Measurements from ENCODE around the gene SYN1. TPM values are rescaled to one million over a fixed set of nuclear protein-coding genes. Genes with fewer than 3 reads are reported as not detected.
A peak's percentile ranks its signal among the peaks of the same experiment; 100 is the strongest.

SYN1 gene
- total RNA-seq, 2 experiments from 2014 or later = 0.83 to 1.3 TPM

DNA sequence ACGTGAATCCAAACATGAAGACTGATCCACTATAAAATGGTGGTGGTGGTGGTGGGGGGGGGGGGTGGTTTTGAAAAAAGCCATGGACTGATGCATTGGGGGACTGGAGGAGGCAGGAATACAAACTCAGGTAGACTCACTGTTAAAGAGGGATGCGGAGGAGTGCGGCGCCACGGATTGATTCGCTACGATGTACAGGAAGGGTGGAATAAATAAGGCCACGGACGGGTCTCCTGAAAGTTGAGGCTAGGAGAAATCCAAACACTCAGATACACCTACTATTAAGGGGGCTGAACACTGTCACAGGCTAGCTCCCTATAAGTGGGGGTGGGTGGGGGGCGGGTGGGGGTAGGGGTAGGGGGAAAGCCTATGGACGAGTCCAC, 30.1 kb upstream of the SYN1 start:
- H3K27me3 Mint-ChIP-seq = no peaks in the 10 kb centered on the region
- DNase-seq = no peak
- no peaks in the 10 kb centered on the region for H3K9me3 Mint-ChIP-seq
- peaks cover 45% of the 10 kb centered on the region for H3K36me3 Mint-ChIP-seq
- intact Hi-C loops (cut with micrococcal nuclease) = loop anchor here (1.0 to 10.0 kb wide), 6 partner anchors 9 to 505 kb away; partner anchors contain the start of genes ARAF, NDUFB11, RBM10 and TIMP1
- H3K27ac Mint-ChIP-seq = peak overlapping the region; percentile 93
- peaks cover 45% of the 10 kb centered on the region for H3K4me1 Mint-ChIP-seq (ENCODE audit: low read depth)
- ChIA-PET POLR2A (interaction anchor here (1.9 kb wide), 1 partner anchor 12 kb away, joined by 6 read pairs; no protein-coding TSS in a partner anchor), CTCF (no interaction called here)
- H3K4me3 Mint-ChIP-seq = peak overlapping the region; percentile 84

DNA sequence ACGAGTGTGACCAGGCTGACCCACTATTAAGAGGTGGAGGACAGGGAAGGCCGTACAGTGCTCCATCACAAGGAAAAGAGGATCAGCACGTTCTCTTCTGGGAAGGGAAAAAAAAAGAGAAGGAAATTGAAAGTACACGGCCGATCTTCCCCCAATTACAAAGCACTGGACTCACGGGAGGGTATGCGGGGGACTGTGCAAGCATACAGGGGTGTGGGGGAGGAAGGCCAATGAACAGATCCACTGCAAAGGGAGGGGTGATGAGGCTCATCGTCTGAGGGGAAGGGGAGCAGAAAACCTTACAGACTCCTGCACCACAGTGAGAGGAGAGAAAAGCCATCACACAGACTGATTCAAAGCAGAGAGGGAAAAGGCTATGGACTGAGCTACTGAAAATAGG, 29.6 kb upstream of the SYN1 start:
- H3K4me1 Mint-ChIP-seq (ENCODE audit: low read depth) = peaks cover 48% of the 10 kb centered on the region
- no peak for DNase-seq
- H3K9me3 Mint-ChIP-seq = no peaks in the 10 kb centered on the region
- H3K4me3 Mint-ChIP-seq = peak overlapping the region; percentile 84
- H3K27me3 Mint-ChIP-seq = no peaks in the 10 kb centered on the region
- H3K27ac Mint-ChIP-seq = peak overlapping the region; percentile 93
- intact Hi-C loops (cut with micrococcal nuclease) = no loop called here
- peaks cover 41% of the 10 kb centered on the region for H3K36me3 Mint-ChIP-seq
- POLR2A ChIA-PET = no interaction called here
- CTCF ChIA-PET = no interaction called here

DNA sequence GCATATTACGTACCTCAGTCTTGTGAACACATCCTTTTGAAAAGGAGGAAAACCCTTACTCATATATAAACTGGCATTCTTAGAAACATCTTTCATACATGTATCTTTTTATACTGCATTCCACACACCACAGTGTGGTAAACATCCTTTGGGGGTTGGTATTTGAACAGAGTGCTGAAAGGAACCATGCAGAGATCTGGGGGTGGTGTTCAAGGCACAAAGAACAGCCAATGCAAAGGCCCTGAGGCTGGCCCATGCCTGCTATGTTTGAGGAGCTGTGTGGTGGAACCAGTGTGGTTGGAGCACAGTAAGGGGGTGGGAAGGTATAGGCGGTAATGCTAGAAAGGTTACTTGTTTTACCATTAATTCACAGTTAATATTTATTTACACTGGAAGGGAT, 28.7 kb upstream of the SYN1 start:
- peak; percentile 35 for DNase-seq
- peaks cover 48% of the 10 kb centered on the region for H3K4me1 Mint-ChIP-seq (ENCODE audit: low read depth)
- no peaks in the 10 kb centered on the region for H3K27me3 Mint-ChIP-seq
- peak overlapping the region; percentile 93 for H3K27ac Mint-ChIP-seq
- CTCF ChIA-PET = no interaction called here
- intact Hi-C loops (cut with micrococcal nuclease) = no loop called here
- H3K9me3 Mint-ChIP-seq = no peaks in the 10 kb centered on the region
- peaks cover 39% of the 10 kb centered on the region for H3K36me3 Mint-ChIP-seq
- POLR2A ChIA-PET = no interaction called here
- H3K4me3 Mint-ChIP-seq = peak overlapping the region; percentile 84

DNA sequence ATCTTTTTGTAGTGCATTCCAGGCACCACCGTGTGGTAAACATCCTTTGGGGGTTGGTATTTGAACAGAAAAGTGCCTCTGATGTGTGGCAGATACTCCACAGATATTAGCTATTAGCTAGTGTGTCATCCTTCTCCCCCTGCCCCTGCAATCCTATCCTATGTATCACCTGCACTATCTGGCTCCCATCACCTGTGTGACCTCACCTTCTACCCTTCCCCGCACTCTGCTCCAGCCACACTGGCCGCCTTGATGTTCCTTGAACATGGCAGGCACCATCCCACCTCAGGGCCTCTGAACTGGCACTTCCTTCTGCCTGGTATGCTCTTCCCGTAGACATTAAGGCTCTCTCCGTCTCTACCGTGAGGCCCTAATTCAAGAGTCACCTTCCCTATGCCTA, 27.0 kb upstream of the SYN1 start:
- POLR2A ChIA-PET = no interaction called here
- intact Hi-C loops (cut with micrococcal nuclease) = no loop called here
- Mint-ChIP-seq H3K4me1 (ENCODE audit: low read depth) (peaks cover 43% of the 10 kb centered on the region), H3K36me3 (peaks cover 33% of the 10 kb centered on the region), H3K27ac (no peak overlapping the region), H3K27me3 (no peaks in the 10 kb centered on the region), H3K4me3 (no peak overlapping the region), H3K9me3 (no peaks in the 10 kb centered on the region)
- CTCF ChIA-PET = no interaction called here
- DNase-seq = no peak

DNA sequence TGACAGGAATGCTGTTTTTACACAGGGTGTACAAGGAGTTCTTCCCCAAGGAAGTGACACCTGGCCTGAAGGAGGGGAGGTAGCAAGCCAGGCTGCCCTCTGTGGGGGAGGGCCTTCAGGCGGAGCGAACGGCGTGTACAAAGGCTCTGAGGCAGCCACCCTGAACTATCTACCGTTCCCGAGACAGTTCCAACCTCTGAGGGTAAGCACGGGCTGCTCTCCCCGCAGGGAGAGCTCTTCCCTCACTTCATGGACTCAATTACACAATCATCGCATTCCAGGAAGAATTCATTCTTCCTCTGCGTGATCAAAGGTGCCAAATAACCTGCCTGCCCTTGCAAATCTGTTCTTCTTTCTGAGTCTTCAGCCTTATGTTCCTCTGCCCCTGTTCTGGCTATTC, 25.9 kb upstream of the SYN1 start:
- ChIA-PET POLR2A (no interaction called here), CTCF (no interaction called here)
- no peak overlapping the region for H3K27ac Mint-ChIP-seq
- intact Hi-C loops (cut with micrococcal nuclease) = no loop called here
- no peak overlapping the region for H3K4me3 Mint-ChIP-seq
- peaks cover 33% of the 10 kb centered on the region for H3K36me3 Mint-ChIP-seq
- H3K4me1 Mint-ChIP-seq (ENCODE audit: low read depth) = peaks cover 36% of the 10 kb centered on the region
- no peak for DNase-seq
- H3K9me3 Mint-ChIP-seq = no peaks in the 10 kb centered on the region
- no peaks in the 10 kb centered on the region for H3K27me3 Mint-ChIP-seq

DNA sequence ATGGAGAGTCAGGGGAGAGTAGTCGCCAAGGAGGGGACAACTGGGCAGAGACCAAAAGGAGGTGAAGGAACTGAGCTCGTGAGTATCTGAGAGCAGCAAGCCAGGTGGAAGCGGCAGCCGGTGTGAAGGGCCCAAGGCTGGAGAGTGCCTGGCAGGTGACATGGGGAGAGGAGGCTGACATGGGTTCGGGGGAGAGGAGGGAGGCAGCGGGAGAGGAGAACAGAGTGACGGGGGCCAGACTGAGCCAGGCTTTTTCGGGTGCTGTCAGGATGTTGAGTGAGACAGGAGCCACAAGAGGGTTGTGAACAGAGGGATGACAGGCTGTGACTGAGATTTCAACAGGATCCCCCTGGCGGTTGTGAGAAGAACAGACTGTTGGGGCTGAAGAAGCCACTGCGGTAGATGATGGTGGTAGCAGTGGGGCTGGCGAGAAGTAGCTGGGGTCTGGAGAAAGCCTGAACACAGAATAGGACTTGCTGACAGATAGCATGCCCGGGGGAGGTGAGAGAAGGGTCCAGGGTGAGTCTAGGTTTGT, 25.0 kb upstream of the SYN1 start:
- Mint-ChIP-seq H3K9me3 (no peaks in the 10 kb centered on the region), H3K27ac (no peak overlapping the region), H3K4me3 (no peak overlapping the region), H3K4me1 (ENCODE audit: low read depth) (peaks cover 36% of the 10 kb centered on the region), H3K27me3 (no peaks in the 10 kb centered on the region), H3K36me3 (peaks cover 41% of the 10 kb centered on the region)
- no peak for DNase-seq
- intact Hi-C loops (cut with micrococcal nuclease) = no loop called here
- ChIA-PET POLR2A (no interaction called here), CTCF (interaction anchor here (1.4 kb wide), 1 partner anchor 14 kb away, joined by 3 read pairs; no protein-coding TSS in a partner anchor)

DNA sequence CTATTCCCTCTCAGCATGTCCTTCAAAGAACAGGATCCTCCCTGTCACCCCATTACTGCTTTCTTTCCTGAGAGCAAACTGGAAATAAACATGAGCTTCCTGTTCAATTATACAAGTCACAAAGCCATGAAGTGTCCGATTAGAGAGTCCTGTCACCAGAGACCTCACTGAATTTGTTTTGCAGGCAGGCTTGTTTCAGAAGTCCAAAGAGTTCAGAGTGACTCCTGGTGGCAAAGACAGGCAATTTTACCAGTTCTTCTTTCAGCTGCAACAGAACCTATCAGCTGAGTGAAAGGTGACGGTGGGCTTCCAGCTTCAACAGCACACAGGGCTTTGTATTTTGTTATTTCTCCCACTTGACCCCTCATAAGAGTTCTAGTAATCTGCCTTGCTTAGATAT, 24.3 kb upstream of the SYN1 start:
- Mint-ChIP-seq H3K4me1 (ENCODE audit: low read depth) (peaks cover 36% of the 10 kb centered on the region), H3K27ac (no peak overlapping the region), H3K9me3 (no peaks in the 10 kb centered on the region), H3K36me3 (peaks cover 40% of the 10 kb centered on the region), H3K4me3 (no peak overlapping the region), H3K27me3 (no peaks in the 10 kb centered on the region)
- no peak for DNase-seq
- ChIA-PET CTCF (interaction anchor here (1.4 kb wide), 1 partner anchor 13 kb away, joined by 3 read pairs; no protein-coding TSS in a partner anchor), POLR2A (no interaction called here)
- intact Hi-C loops (cut with micrococcal nuclease) = no loop called here

DNA sequence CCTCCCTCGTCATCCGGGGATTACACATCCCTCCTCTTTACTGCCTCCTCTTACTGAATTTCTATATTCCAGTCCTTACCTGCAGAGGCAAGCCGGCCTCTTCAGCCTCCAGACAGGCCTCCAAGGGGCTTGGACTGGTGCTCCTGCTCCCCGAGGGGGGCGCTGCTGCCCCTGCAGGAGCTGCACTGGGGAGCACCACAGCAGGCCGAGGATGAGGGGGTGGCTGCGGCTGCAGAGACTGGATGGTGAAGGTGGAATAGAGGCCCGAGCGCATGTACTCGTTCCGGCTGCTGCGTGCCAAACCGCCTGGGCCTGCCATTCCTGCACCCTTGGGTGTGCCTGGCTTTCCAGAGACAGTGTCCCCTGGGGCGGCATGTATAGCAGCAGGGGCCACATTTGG, 19.2 kb upstream of the SYN1 start:
- ChIA-PET POLR2A (no interaction called here), CTCF (no interaction called here)
- H3K4me1 Mint-ChIP-seq (ENCODE audit: low read depth) = peaks cover 13% of the 10 kb centered on the region
- no peak overlapping the region for H3K27ac Mint-ChIP-seq
- intact Hi-C loops (cut with micrococcal nuclease) = no loop called here
- peaks cover 46% of the 10 kb centered on the region for H3K36me3 Mint-ChIP-seq
- H3K9me3 Mint-ChIP-seq = no peaks in the 10 kb centered on the region
- H3K27me3 Mint-ChIP-seq = no peaks in the 10 kb centered on the region
- H3K4me3 Mint-ChIP-seq = no peak overlapping the region
- DNase-seq = no peak

DNA sequence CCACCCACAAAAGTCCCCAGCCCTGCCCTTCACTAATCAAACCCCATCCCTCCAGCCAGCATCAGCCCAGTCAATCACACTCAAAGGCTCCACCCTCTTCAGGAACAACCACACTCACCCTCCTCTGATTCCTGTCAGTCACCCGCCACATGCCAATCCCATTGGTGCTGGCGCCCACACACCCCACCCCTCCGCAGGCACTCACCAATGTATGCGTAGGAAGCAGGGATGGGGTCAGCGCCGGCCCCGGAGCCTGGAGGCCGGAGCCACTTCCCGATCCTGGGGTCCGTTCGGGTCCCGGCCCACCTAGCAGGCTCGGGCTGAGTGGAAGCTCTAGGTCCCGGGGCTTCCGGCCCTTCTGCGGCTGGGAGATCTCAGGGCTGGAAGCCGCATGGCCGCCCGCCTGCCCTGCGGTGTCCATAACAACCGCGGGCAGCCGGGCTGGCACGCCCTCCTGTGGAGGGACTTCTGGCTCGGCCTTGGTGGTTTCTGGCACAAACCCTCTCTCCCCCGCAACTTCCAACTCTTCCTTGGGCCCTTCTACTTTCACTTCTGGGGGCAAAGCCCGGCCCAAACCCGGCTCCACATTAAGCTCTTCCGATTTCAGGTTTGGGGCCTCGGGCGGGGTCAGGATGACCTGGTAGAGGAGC, 18.0 kb upstream of the SYN1 start:
- Mint-ChIP-seq H3K4me3 (peak overlapping the region; percentile 50), H3K9me3 (no peaks in the 10 kb centered on the region), H3K36me3 (peaks cover 44% of the 10 kb centered on the region), H3K27me3 (no peaks in the 10 kb centered on the region), H3K27ac (peak overlapping the region; percentile 56), H3K4me1 (ENCODE audit: low read depth) (peaks cover 13% of the 10 kb centered on the region)
- ChIA-PET CTCF (no interaction called here), POLR2A (no interaction called here)
- intact Hi-C loops (cut with micrococcal nuclease) = no loop called here
- peak; percentile 61 for DNase-seq

DNA sequence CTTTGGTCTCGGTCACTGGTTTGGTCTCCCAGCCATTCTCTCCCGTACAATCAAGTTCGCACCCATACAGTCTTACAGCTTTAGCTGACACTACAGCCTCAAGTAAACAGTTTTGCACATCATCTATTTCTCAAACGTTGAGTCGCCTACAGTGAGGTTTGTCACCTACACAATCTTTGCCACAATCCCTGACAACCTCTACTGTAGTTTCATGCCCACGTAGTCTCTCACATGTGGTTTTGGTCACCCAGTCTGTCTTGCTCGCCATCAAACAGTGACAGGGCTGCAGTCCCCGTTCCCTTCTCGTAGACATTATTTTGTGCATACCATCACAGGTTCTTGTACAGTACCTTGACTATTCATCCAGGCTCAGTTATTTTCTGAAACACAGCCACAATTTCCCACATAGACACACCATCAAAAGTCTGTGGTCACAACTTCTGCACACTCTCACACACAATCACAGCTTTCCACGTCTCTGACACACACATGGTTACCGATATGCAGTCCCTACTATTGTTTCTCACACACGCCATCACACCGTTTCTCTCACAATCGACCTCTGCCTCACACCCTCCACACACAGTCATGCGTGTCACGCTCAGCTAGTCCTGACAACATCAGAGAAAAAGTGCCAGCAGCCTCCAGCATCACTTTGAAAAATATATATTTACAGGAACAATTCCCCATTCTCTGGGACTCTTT, 15.4 kb upstream of the SYN1 start:
- ChIA-PET CTCF (no interaction called here), POLR2A (no interaction called here)
- Mint-ChIP-seq H3K27ac (no peak overlapping the region), H3K4me1 (ENCODE audit: low read depth) (peaks cover 17% of the 10 kb centered on the region), H3K27me3 (no peaks in the 10 kb centered on the region), H3K36me3 (peaks cover 31% of the 10 kb centered on the region), H3K4me3 (no peak overlapping the region), H3K9me3 (no peaks in the 10 kb centered on the region)
- peak; percentile 50 for DNase-seq
- intact Hi-C loops (cut with micrococcal nuclease) = no loop called here

DNA sequence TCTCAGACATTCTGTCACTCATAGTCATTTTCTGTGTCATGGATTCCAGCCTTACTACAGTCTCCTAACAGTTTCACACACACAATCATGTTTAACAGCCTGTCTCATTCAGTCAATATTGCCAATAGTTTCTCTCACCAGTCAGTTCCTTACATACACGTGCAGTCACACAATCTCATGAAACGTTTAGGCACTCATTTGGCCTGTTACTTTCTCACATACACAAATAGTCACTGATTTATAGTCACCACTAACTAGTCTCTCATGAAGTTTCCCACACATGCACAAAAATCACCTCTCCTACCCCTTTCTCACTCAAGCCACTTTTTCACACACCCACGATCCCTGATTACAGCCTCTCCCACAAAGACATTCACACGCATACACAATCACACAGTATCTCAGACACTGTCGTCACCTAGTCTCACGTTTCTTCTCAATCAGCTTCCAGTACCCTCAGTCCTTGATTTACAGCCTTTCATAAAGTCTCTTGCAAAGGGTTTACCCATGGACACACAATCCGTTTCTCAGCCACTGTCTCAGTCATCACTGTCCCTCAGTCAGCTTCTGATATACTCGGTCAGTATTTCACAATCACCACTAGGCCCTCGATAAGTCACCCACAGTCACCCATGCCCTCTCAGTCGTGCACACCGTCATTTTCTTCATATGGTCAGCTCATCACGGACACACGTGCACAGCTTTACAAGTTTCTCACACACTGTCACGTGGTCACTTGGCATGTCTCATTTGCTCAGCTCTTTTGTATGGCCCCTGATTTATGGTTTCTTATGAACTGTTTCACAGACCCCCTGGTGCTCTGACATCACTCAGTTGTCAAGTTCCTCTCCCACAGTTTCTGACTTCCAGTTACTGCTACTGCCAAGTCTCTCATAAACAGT, 14.3 kb upstream of the SYN1 start:
- no peak overlapping the region for H3K27ac Mint-ChIP-seq
- POLR2A ChIA-PET = no interaction called here

DNA sequence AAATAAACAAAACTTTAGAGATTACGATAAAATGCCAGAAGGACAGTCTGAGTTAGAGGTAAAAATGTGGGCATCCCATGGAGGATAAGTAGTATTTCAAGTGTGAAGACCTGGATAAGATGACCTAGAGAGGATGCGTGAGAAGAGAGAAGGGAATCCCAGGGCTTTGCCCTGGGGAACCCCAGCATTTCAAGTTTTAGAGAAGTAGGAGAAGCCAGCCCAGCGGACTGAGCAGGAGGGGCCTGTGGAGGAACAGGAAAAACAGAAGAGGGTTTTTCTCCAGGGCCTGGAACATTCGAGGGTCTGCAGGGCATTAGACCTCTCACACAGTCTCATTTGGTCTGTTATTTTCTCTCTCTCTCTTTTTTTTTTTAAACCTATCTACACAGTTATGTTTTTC, 13.0 kb upstream of the SYN1 start:
- CTCF ChIA-PET = no interaction called here
- Mint-ChIP-seq H3K4me3 (no peak overlapping the region), H3K27me3 (no peaks in the 10 kb centered on the region), H3K4me1 (ENCODE audit: low read depth) (peaks cover 24% of the 10 kb centered on the region), H3K27ac (no peak overlapping the region), H3K9me3 (no peaks in the 10 kb centered on the region), H3K36me3 (peaks cover 12% of the 10 kb centered on the region)
- no peak for DNase-seq
- POLR2A ChIA-PET = no interaction called here
- intact Hi-C loops (cut with micrococcal nuclease) = no loop called here

More for the DNA sequence above, 14.3 kb upstream of the SYN1 start:
- H3K4me1 Mint-ChIP-seq (ENCODE audit: low read depth) = peaks cover 23% of the 10 kb centered on the region
- no peaks in the 10 kb centered on the region for H3K27me3 Mint-ChIP-seq
- intact Hi-C loops (cut with micrococcal nuclease) = no loop called here
- peaks cover 23% of the 10 kb centered on the region for H3K36me3 Mint-ChIP-seq
- H3K4me3 Mint-ChIP-seq = no peak overlapping the region
- CTCF ChIA-PET = no interaction called here
- no peak for DNase-seq
- H3K9me3 Mint-ChIP-seq = no peaks in the 10 kb centered on the region

Data from activated CD4-positive, alpha-beta memory T cell treated with anti-CD3 and anti-CD28 coated beads for 36 hours (primary cell).